CD4-positive, CD25-positive, alpha-beta regulatory T cell (primary cell): ENCODE measurements around the gene SRSF10. TPM values are rescaled to one million over a fixed set of nuclear protein-coding genes. Genes with fewer than 3 reads are reported as not detected.
"Not testable (repeated sequence)": the region's sequence is repeated elsewhere in the genome, so short reads cannot be mapped to it uniquely, and the experiment has no call there.

Experiments used
- ATAC-seq, 2 donors: fragments of 150-1000 bp; cut with Tn5 transposase; one replicate each; pipeline ENCODE4 v1.10.0; 2021; ENCODE audit warnings: low read depth in 2 of 2, moderate number of reproducible peaks in 2 of 2, moderate library complexity in 1 of 2
- DNase-seq, 3 donors: peaks; one replicate each; pipeline versions ENCODE4 v3.0.0 to v3.0.0-alpha.2; 2012 to 2022; ENCODE audit warnings: mixed read lengths in 1 of 3
- H3K27ac ChIP-seq: one replicate; pipeline ENCODE4 v1.7.0; 2013; ENCODE audit warnings: mild to moderate bottlenecking, low read length; ENCODE audit not compliant: insufficient read depth, poor library complexity, severe bottlenecking
- H3K27me3 ChIP-seq: one replicate; pipeline ENCODE4 v1.7.0; 2013; ENCODE audit warnings: low read length; ENCODE audit not compliant: control insufficient read depth, insufficient read depth
- H3K36me3 ChIP-seq: one replicate; pipeline ENCODE4 v1.7.0; 2013; ENCODE audit warnings: mild to moderate bottlenecking, low read length, moderate library complexity; ENCODE audit not compliant: control insufficient read depth, insufficient read depth
- H3K4me1 ChIP-seq: 2 replicates; pipeline ENCODE4 v1.7.0; 2013; ENCODE audit warnings: mild to moderate bottlenecking, low read length; ENCODE audit not compliant: insufficient read depth, control insufficient read depth, poor library complexity, severe bottlenecking
- H3K4me3 ChIP-seq: one replicate; pipeline ENCODE4 v1.7.0; 2013; ENCODE audit warnings: low read depth, mild to moderate bottlenecking, low read length, moderate library complexity
- H3K9me3 ChIP-seq, 2 experiments: 1 replicate in 1 of 2; 2 replicates in 1 of 2; pipeline ENCODE4 v1.7.0; 2013; ENCODE audit warnings: low read length in 2 of 2, mild to moderate bottlenecking in 1 of 2, moderate library complexity in 1 of 2; ENCODE audit not compliant: control insufficient read depth in 2 of 2
- H3K27ac Mint-ChIP-seq, 3 donors: one replicate each; pipeline ENCODE4 v1.8.0; 2020 to 2022; ENCODE audit warnings: mild to moderate bottlenecking in 3 of 3, mixed read lengths in 3 of 3, moderate library complexity in 2 of 3
- H3K27me3 Mint-ChIP-seq: one replicate; pipeline ENCODE4 v1.8.0; 2022; ENCODE audit warnings: mild to moderate bottlenecking, mixed read lengths
- H3K36me3 Mint-ChIP-seq: one replicate; pipeline ENCODE4 v1.8.0; 2020; ENCODE audit warnings: mixed read lengths
- H3K4me1 Mint-ChIP-seq, 4 donors: one replicate each; pipeline ENCODE4 v1.8.0; 2020 to 2022; ENCODE audit warnings: mixed read lengths in 4 of 4, mild to moderate bottlenecking in 1 of 4
- H3K4me3 Mint-ChIP-seq, 4 donors: one replicate each; pipeline ENCODE4 v1.8.0; 2020 to 2022; ENCODE audit warnings: mild to moderate bottlenecking in 4 of 4, mixed read lengths in 4 of 4, moderate library complexity in 3 of 4
- H3K9me3 Mint-ChIP-seq, 7 donors: one replicate each; pipeline ENCODE4 v1.8.0; 2020 to 2022; ENCODE audit warnings: mixed read lengths in 7 of 7, mild to moderate bottlenecking in 3 of 7, moderate library complexity in 2 of 7
- polyA plus RNA-seq, 4 donors: library from polyadenylated mRNA; unstranded; fragments of 300-500 nt; fragmentation: Illumina TruSeq; gene quantifications; one replicate each; pipeline ENCODE4 v1.2.3, GENCODE V29; 2021
- total RNA-seq: library from RNA; stranded (reverse); gene quantifications from one replicate; pipeline ENCODE4 v1.2.3, GENCODE V29; 2022

SRSF10 gene
- total and polyA plus RNA-seq, 5 donors from 2014 or later: 127 to 220 (median 150) TPM

GRCh38 chr1:23960291-23961020, 19.7 kb downstream of the SRSF10 start:
- peaks cover 48% of the 10 kb centered on the region for H3K4me1 ChIP-seq
- Mint-ChIP-seq H3K36me3 (peaks cover 22% of the 10 kb centered on the region), H3K27ac (peak overlapping the region; percentile 99 to 100 (median 99)), H3K4me3 (peak overlapping the region; percentile 93 to 100 (median 100)), H3K9me3 (no peaks in the 10 kb centered on the region), H3K27me3 (peaks cover 8% of the 10 kb centered on the region), H3K4me1 (peaks cover 32 to 66% (median 52%) of the 10 kb centered on the region in 4 donors)
- H3K9me3 ChIP-seq: no peaks in the 10 kb centered on the region
- H3K36me3 ChIP-seq: peaks cover 33% of the 10 kb centered on the region
- no peaks in the 10 kb centered on the region for H3K27me3 ChIP-seq
- DNase-seq (peak in 1 of 3 donors; percentile 36), ATAC-seq (no peak)
- H3K4me3 ChIP-seq: peak overlapping the region; percentile 95
- H3K27ac ChIP-seq: peak overlapping the region; percentile 97

DNA sequence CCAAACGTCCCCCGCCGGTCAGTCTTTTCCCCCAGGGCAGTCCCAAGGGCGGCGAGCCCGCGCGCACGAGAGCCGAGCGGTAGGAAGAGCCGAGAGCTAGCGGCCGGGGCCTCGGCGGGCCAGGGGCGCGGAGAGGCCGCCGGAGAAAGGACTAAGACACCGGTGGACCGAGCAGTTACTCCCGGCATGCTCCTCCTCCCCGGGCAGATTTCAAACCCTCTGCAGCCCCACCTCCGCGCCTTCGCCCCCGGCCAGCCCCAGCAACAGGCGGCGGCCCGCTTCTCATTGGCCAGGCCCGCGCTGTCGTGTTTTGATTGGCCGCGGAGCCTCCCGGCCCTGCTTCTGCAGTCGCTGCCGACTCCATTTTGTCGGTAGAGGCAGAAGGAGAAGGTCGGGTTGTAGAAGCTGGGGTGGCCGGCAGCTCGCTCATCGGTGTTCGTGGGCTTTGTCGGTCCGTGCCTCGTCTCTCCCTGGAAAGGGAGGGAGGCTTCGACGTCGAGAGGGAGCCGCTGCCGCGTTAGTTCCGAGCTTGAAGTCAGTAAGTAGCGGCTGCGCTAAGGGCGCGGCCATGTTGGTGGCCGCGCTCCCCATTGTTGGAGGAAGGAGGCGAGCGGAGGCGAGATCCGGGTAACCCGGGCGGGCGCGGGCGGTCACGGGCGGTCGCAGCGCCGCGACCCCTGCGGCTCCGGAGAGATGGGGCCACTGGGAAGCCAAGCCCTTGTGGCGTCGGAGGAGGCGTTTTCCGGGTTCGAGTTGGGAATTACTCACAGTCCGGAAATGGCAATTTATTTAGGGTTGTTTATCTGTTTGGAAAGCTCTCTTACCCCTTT, 20.5 kb downstream of the SRSF10 start, which contains the start of gene PNRC2:
PNRC2 (plus strand) TSS at position 368 of the 830 bp plus-strand sequence. CDS start 1,630 bp downstream, outside the sequence.
- ATAC-seq: peak; percentile 85 to 86
- H3K36me3 Mint-ChIP-seq: peaks cover 22% of the 10 kb centered on the region

GRCh38 chr1:23958810-23959460, 21.2 kb downstream of the SRSF10 start:
- Histone ChIP-seq H3K4me3 (peak overlapping the region; percentile 88), H3K9me3 (no peaks in the 10 kb centered on the region), H3K4me1 (peaks cover 43% of the 10 kb centered on the region), H3K27me3 (no peaks in the 10 kb centered on the region), H3K27ac (peak overlapping the region; percentile 97), H3K36me3 (peaks cover 18% of the 10 kb centered on the region)
- Mint-ChIP-seq H3K4me1 (peaks cover 22 to 62% (median 40%) of the 10 kb centered on the region in 4 donors), H3K27ac (peak overlapping the region; percentile 99 to 100 (median 99)), H3K4me3 (peak overlapping the region; percentile 93 to 100 (median 100)), H3K9me3 (no peaks in the 10 kb centered on the region), H3K27me3 (peaks cover 8% of the 10 kb centered on the region), H3K36me3 (peaks cover 17% of the 10 kb centered on the region)
- peak; percentile 82 to 86 for ATAC-seq
- DNase-seq: peak; percentile 89 to 99 (median 94)

More for the DNA sequence above, 20.5 kb downstream of the SRSF10 start, which contains the start of gene PNRC2:
- no peaks in the 10 kb centered on the region for H3K9me3 Mint-ChIP-seq
- Histone ChIP-seq H3K9me3 (no peaks in the 10 kb centered on the region), H3K27ac (peak within 1 kb of the TSS; percentile 97), H3K36me3 (peaks cover 26% of the 10 kb centered on the region), H3K27me3 (no peaks in the 10 kb centered on the region), H3K4me1 (peaks cover 50% of the 10 kb centered on the region), H3K4me3 (peak within 1 kb of the TSS; percentile 95)
- peaks cover 29 to 65% (median 48%) of the 10 kb centered on the region in 4 donors for H3K4me1 Mint-ChIP-seq
- peak within 1 kb of the TSS; percentile 99 to 100 (median 99) for H3K27ac Mint-ChIP-seq
- peaks cover 8% of the 10 kb centered on the region for H3K27me3 Mint-ChIP-seq
- peak; percentile 93 to 98 (median 96) for DNase-seq
- peak within 1 kb of the TSS; percentile 93 to 100 (median 100) for H3K4me3 Mint-ChIP-seq

- Mint-ChIP-seq H3K4me3 (peak overlapping the region; percentile 93 to 100 (median 100)), H3K27ac (peak overlapping the region; percentile 99 to 100 (median 99)), H3K36me3 (peaks cover 12% of the 10 kb centered on the region), H3K4me1 (peaks cover 18 to 57% (median 36%) of the 10 kb centered on the region in 4 donors)
- Histone ChIP-seq H3K27ac (peak overlapping the region; percentile 97), H3K4me1 (peaks cover 38% of the 10 kb centered on the region), H3K4me3 (peak overlapping the region; percentile 88), H3K36me3 (peaks cover 11% of the 10 kb centered on the region)
- ATAC-seq, H3K27me3 Mint-ChIP-seq, H3K9me3 Mint-ChIP-seq, H3K27me3 ChIP-seq, DNase-seq, H3K9me3 ChIP-seq: not testable (repeated sequence)
Observed at GRCh38 chr1:23958040-23958809, 21.9 kb downstream of the SRSF10 start.

DNA sequence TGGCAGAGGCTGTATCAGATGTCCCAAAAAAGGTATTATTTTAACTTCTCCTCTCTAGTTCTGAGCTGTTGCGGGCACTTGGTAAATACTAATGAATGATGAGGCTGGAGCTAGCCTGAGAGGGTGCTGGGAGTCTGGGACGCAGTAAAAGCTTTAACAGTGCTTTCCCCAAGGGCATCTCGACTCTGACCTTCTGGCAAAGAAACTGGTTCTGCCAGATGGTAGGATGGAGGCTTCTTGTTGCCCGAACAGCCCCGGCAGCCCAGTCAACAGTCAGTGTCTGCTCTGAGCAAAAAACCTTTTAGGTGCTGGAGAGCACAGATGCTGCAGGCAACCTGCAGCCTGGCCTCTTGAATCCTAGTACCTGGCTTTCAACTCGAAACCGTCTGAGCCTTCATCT, 23.0 kb downstream of the SRSF10 start:
- Histone ChIP-seq H3K4me3 (no peak overlapping the region), H3K27ac (peak overlapping the region; percentile 97), H3K4me1 (peaks cover 38% of the 10 kb centered on the region), H3K27me3 (no peaks in the 10 kb centered on the region), H3K9me3 (no peaks in the 10 kb centered on the region), H3K36me3 (peaks cover 8% of the 10 kb centered on the region)
- H3K4me1 Mint-ChIP-seq: peaks cover 16 to 49% (median 32%) of the 10 kb centered on the region in 4 donors
- H3K4me3 Mint-ChIP-seq: peak overlapping the region; percentile 34 to 93 (median 44)
- no peak for ATAC-seq
- H3K27me3 Mint-ChIP-seq: peaks cover 8% of the 10 kb centered on the region
- no peaks in the 10 kb centered on the region for H3K9me3 Mint-ChIP-seq
- no peak for DNase-seq
- H3K27ac Mint-ChIP-seq: peak overlapping the region; percentile 99 to 100 (median 99)
- H3K36me3 Mint-ChIP-seq: peaks cover 8% of the 10 kb centered on the region

DNA sequence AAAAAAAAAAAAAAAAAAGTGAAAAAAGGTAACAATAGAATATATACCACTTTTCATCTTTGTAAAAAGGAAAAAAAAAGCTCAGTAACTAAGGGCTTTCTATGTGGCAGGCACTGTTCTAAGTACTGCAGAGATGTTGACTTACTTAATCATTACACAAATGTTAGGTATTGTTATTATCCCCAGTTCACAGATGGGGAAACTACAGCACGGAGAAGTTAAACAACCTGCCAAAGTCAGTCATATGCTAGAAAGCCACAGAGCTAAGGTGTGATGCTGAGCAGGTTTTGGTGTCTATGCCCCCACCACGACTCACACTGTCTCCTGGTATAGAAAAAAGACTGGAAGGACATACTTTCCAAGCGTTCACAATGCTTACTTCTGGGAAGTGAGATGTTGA, 27.1 kb downstream of the SRSF10 start:
- no peak for ATAC-seq
- Mint-ChIP-seq H3K4me1 (peaks cover 0 to 21% (median 7%) of the 10 kb centered on the region in 4 donors), H3K9me3 (peaks cover 0 to 3% (median 0%) of the 10 kb centered on the region in 7 donors), H3K4me3 (peak overlapping the region in 1 of 4 donors; percentile 21), H3K27ac (no peak overlapping the region), H3K27me3 (peaks cover 4% of the 10 kb centered on the region), H3K36me3 (no peaks in the 10 kb centered on the region)
- Histone ChIP-seq H3K9me3 (no peaks in the 10 kb centered on the region), H3K36me3 (no peaks in the 10 kb centered on the region), H3K27ac (no peak overlapping the region), H3K4me1 (peaks cover 10% of the 10 kb centered on the region), H3K27me3 (no peaks in the 10 kb centered on the region), H3K4me3 (no peak overlapping the region)
- no peak for DNase-seq
